Natural killer cell (primary cell): ENCODE results near the gene EEFSEC. TPM values are rescaled to one million over a fixed set of nuclear protein-coding genes. Genes with fewer than 3 reads are reported as not detected.

Experiments
- ATAC-seq, 3 donors: fragments of 150-1000 bp in 2 of 3; fragments of 200-7000 bp in 1 of 3; cut with Tn5 transposase; 1 replicate in 1 of 3; 2 replicates in 2 of 3; pipeline ENCODE4 v1.10.0; 2021; ENCODE audit warnings: mild to moderate bottlenecking in 2 of 3, moderate library complexity in 2 of 3
- DNase-seq, 2 donors: peaks; one replicate each; pipeline versions ENCODE4 v3.0.0 to v3.0.0-alpha.2; 2013 to 2021; ENCODE audit warnings: mixed read lengths in 1 of 2
- H3K27ac ChIP-seq: one replicate; pipeline ENCODE4 v1.5.1; 2013; ENCODE audit warnings: mild to moderate bottlenecking, low read length
- H3K27me3 ChIP-seq: one replicate; pipeline ENCODE4 v1.6.1; 2013; ENCODE audit warnings: low read length; ENCODE audit not compliant: control insufficient read depth, insufficient read depth
- H3K36me3 ChIP-seq: one replicate; pipeline ENCODE4 v1.6.1; 2013; ENCODE audit warnings: low read length; ENCODE audit not compliant: control insufficient read depth, insufficient read depth
- H3K4me1 ChIP-seq: one replicate; pipeline ENCODE4 v1.6.1; 2013; ENCODE audit warnings: low read length; ENCODE audit not compliant: control insufficient read depth, insufficient read depth
- H3K4me3 ChIP-seq: one replicate; pipeline ENCODE4 v1.5.1; 2013; ENCODE audit warnings: low read length
- H3K9me3 ChIP-seq: one replicate; pipeline ENCODE4 v1.6.1; 2013; ENCODE audit warnings: low read length; ENCODE audit not compliant: control insufficient read depth, insufficient read depth
- H3K27ac Mint-ChIP-seq, 2 donors: one replicate each; pipeline ENCODE4 v1.8.0; 2022; ENCODE audit warnings: mild to moderate bottlenecking in 2 of 2, mixed read lengths in 2 of 2, moderate library complexity in 1 of 2
- H3K27me3 Mint-ChIP-seq, 2 donors: one replicate each; pipeline ENCODE4 v1.8.0; 2022; ENCODE audit warnings: low read depth in 2 of 2, mixed read lengths in 2 of 2
- H3K36me3 Mint-ChIP-seq: one replicate; pipeline ENCODE4 v1.8.0; 2022; ENCODE audit warnings: mixed read lengths
- H3K4me1 Mint-ChIP-seq, 2 donors: one replicate each; pipeline ENCODE4 v1.8.0; 2022; ENCODE audit warnings: mixed read lengths in 2 of 2
- H3K4me3 Mint-ChIP-seq: one replicate; pipeline ENCODE4 v1.8.0; 2022; ENCODE audit warnings: mild to moderate bottlenecking, moderate library complexity, mixed read lengths
- H3K9me3 Mint-ChIP-seq, 2 donors: one replicate each; pipeline ENCODE4 v1.8.0; 2022; ENCODE audit warnings: mixed read lengths in 2 of 2
- WGBS: methylation state at CpG from one replicate; pipeline ENCODE4 v1.1.7; 2013; ENCODE audit warnings: missing lambda C conversion rate; ENCODE audit not compliant: insufficient coverage; 5-methylcytosine and 5-hydroxymethylcytosine counted together
- intact Hi-C: fragments of 100-400 bp; cut with micrococcal nuclease; formaldehyde crosslinking; loops from one replicate; pipeline ENCODE4 v1.14.2; 2022
- total RNA-seq, 4 donors: library from RNA; stranded (reverse); fragments of 120-200 nt in 1 of 4; gene quantifications; one replicate each; pipeline versions ENCODE4 v1.2.3 to v1.2.4, GENCODE V29; 2013 to 2022
- TF ChIP-seq, protein P1 (sequence below): fragments of 200-600 bp; IDR thresholded peaks from one replicate; pipeline ENCODE4 v1.8.0; 2022; ENCODE audit warnings: antibody characterized with exemption

The EEFSEC gene
- total RNA-seq, 3 donors from 2014 or later (not counting 1 experiment from before 2014, with no cell fraction given): 16.7 to 18.9 (median 17.6) TPM

DNA sequence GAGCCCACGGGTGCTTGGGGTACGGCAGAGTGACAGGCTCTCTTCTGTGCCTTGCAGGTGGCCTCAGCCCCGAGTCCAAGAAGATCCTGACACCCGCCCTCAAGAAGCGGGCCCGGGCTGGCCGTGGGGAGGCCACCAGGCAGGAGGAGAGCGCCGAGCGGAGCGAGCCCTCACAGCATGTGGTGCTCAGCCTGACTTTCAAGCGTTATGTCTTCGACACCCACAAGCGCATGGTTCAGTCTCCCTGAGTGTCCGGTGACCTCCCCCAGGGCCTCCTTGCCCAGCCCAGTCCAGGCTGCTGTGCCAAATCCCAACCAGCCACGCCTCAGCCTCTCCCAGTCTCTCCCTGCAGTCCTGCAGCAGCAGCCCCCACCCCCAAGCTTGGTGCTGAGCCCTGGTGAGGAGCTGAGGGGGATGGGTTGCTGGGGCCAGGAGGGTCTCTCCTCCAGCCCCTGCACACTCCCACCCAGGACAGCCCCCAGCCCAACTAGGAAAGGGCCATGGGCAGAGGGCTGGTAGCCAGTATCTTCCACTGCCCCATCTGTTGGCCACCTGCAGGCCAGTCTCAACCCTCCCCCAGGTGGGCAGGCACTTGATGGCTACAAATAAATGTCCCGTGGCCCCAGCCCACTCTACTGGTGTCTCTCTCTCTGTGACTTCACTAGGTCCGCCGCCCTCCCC lies 254.9 kb downstream of the EEFSEC start:
- Histone ChIP-seq H3K27ac (no peak overlapping the region), H3K9me3 (no peaks in the 10 kb centered on the region), H3K36me3 (no peaks in the 10 kb centered on the region), H3K4me3 (no peak overlapping the region), H3K27me3 (no peaks in the 10 kb centered on the region), H3K4me1 (no peaks in the 10 kb centered on the region)
- Mint-ChIP-seq H3K27ac (no peak overlapping the region), H3K9me3 (no peaks in the 10 kb centered on the region), H3K36me3 (no peaks in the 10 kb centered on the region), H3K27me3 (no peaks in the 10 kb centered on the region), H3K4me3 (no peak overlapping the region), H3K4me1 (peaks cover 0 to 11% of the 10 kb centered on the region in 2 donors)
- ATAC-seq: no peak
- 96% methylated on average over 19 of the region's 19 CpGs for WGBS
- no peak for DNase-seq
- intact Hi-C loops: no loop called here
- TF ChIP-seq, protein P1, sequence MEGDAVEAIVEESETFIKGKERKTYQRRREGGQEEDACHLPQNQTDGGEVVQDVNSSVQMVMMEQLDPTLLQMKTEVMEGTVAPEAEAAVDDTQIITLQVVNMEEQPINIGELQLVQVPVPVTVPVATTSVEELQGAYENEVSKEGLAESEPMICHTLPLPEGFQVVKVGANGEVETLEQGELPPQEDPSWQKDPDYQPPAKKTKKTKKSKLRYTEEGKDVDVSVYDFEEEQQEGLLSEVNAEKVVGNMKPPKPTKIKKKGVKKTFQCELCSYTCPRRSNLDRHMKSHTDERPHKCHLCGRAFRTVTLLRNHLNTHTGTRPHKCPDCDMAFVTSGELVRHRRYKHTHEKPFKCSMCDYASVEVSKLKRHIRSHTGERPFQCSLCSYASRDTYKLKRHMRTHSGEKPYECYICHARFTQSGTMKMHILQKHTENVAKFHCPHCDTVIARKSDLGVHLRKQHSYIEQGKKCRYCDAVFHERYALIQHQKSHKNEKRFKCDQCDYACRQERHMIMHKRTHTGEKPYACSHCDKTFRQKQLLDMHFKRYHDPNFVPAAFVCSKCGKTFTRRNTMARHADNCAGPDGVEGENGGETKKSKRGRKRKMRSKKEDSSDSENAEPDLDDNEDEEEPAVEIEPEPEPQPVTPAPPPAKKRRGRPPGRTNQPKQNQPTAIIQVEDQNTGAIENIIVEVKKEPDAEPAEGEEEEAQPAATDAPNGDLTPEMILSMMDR: no peak

DNA sequence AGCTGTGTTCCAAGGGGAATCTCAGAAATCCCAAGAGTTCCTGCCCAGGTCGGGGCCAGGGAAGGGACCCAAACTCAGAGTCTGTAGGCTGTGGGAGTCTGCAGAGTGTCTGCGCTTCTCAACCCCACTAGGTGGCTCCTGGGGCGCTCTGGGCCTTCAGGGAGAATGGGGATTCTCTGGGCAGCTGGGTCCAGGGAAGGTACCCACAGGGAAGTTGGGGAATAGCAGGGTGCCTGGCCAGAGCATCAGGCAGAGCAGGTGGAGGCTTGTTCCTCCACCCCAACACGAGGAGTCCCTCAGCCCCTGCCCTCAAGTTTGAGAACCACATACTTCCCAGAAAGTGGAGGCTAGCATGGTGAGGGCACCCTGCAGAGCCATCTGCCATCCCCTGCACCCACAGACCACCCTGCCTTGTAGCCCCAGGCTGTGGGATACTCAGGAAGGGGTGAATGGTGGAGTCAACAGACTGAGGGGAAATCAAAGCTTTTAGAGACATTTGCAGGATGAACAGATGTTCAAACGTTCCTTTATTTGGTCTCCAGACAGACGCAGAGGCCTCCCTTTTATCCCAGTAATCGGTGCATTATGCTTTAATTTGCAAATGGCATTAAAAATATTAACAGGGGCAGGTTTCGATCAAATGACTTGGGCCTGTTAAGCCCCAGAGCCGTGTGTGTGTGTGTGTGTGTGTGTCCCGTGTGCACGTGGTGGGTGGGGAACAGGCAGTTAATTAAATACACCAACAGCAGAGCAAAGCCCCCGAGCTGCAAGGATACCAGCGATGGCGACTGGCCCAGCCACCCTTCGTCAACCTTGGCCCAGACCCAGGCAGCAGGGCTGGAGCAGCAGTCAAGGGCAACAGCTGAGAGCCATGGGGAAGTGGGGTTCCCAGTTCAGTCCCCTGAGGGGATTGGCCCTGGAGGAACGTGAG lies 255.7 kb downstream of the EEFSEC start:
- Mint-ChIP-seq H3K27ac (no peak overlapping the region), H3K27me3 (no peaks in the 10 kb centered on the region), H3K4me3 (no peak overlapping the region), H3K36me3 (no peaks in the 10 kb centered on the region), H3K4me1 (peaks cover 0 to 7% of the 10 kb centered on the region in 2 donors), H3K9me3 (no peaks in the 10 kb centered on the region)
- 88% methylated on average over 15 of the region's 16 CpGs for WGBS
- TF ChIP-seq, protein P1: no peak
- H3K4me3 ChIP-seq: no peak overlapping the region
- DNase-seq (no peak), ATAC-seq (no peak)
- no peaks in the 10 kb centered on the region for H3K36me3 ChIP-seq
- intact Hi-C loops: no loop called here
- H3K27me3 ChIP-seq: no peaks in the 10 kb centered on the region
- H3K9me3 ChIP-seq: no peaks in the 10 kb centered on the region
- no peaks in the 10 kb centered on the region for H3K4me1 ChIP-seq
- no peak overlapping the region for H3K27ac ChIP-seq

- Mint-ChIP-seq H3K27me3 (no peaks in the 10 kb centered on the region), H3K36me3 (no peaks in the 10 kb centered on the region), H3K9me3 (no peaks in the 10 kb centered on the region), H3K4me3 (no peak overlapping the region), H3K27ac (no peak overlapping the region), H3K4me1 (peaks cover 0 to 6% of the 10 kb centered on the region in 2 donors)
- TF ChIP-seq, protein P1: no peak
- ATAC-seq: peak in 1 of 3 donors; percentile 5
- 91% methylated on average over 18 of the region's 18 CpGs for WGBS
- intact Hi-C loops: no loop called here
- no peaks in the 10 kb centered on the region for H3K36me3 ChIP-seq
- no peak for DNase-seq
- no peak overlapping the region for H3K4me3 ChIP-seq
- H3K27me3 ChIP-seq: no peaks in the 10 kb centered on the region
- H3K9me3 ChIP-seq: no peaks in the 10 kb centered on the region
- H3K4me1 ChIP-seq: no peaks in the 10 kb centered on the region
- no peak overlapping the region for H3K27ac ChIP-seq
Measured at GRCh38 chr3:128409624-128410581, 256.6 kb downstream of the EEFSEC start.
